ENCODE data around the gene AUTS2.
"Not testable (repeated sequence)": the region's sequence is repeated elsewhere in the genome, so short reads cannot be mapped to it uniquely, and the experiment has no call there.

AUTS2 gene

DNA sequence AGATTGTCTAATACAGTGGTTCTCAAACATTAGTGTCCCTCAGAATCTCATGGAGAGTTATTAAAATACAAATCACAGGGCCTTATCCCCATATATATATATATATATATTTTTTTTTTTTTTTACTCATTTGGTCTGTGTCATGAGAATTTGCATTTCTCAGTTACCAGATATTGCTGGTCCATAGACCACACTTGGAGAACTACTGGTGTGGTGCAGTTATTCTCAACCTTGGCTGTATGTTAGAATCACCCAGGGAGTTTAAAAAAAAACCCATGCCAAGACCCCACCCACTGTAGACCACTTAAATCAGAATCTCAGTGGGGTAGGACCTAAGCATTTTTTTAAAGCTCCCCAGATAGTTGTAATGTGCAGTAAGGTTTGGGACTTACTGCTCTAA is 179.9 kb downstream of the AUTS2 start:
- TF ChIP-seq SUZ12 (IDR thresholded peaks at IDR 0.05; ENCODE audit: extremely low read depth, insufficient read depth, insufficient read length) (no peak), YY1 (IDR thresholded peaks at IDR 0.05; ENCODE audit: insufficient read depth, insufficient read length) (no peak), ZNF274 (IDR thresholded peaks at IDR 0.05; ENCODE audit: low read depth, low read length) (no peak)

DNA sequence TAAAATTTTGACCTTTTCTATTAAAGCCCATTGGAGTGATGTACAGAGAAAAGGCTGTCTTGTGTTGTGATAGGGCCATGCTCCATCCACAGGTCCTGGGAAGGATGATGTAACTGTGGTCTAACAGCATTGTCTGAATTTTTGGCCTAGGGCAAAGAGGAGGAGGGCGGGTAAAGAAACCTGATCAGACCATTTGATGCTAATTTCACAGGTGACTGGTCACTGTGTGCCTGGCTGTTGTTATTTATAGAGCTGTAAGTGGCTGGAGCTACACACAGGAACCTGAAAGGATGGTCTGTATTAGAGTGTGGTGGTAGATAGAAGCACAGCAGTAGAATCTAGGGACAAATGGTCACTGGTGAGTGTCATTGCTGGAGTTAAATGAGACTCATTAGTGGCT is 182.1 kb downstream of the AUTS2 start:
- Histone ChIP-seq H3K27me3 (ENCODE audit: insufficient read depth, insufficient read length) (no peaks in the 10 kb centered on the region), H3K9ac (ENCODE audit: insufficient read length, low read depth) (no peak overlapping the region), H3K4me1 (ENCODE audit: insufficient read depth, insufficient read length) (peaks cover under 1% of the 10 kb centered on the region), H3K4me3 (ENCODE audit: insufficient read length, low read depth) (no peak overlapping the region), H3K36me3 (ENCODE audit: insufficient read depth, insufficient read length, low read length) (no peaks in the 10 kb centered on the region), H3K9me3 (ENCODE audit: insufficient read depth, low read length) (no peaks in the 10 kb centered on the region)
- peak; percentile 68 for DNase-seq (ENCODE audit: low read depth, low spot score)
- TF ChIP-seq ZNF274 (IDR thresholded peaks at IDR 0.05; ENCODE audit: low read depth, low read length) (no peak), YY1 (IDR thresholded peaks at IDR 0.05; ENCODE audit: insufficient read depth, insufficient read length) (no peak), SUZ12 (IDR thresholded peaks at IDR 0.05; ENCODE audit: extremely low read depth, insufficient read depth, insufficient read length) (no peak)

More for the DNA sequence above, 179.9 kb downstream of the AUTS2 start:
- H3K4me3 ChIP-seq (ENCODE audit: insufficient read length, low read depth), result no peak overlapping the region
- H3K36me3 ChIP-seq (ENCODE audit: insufficient read depth, insufficient read length, low read length), result no peaks in the 10 kb centered on the region
- peaks cover 2% of the 10 kb centered on the region for H3K4me1 ChIP-seq (ENCODE audit: insufficient read depth, insufficient read length)
- H3K9me3 ChIP-seq (ENCODE audit: insufficient read depth, low read length), result no peaks in the 10 kb centered on the region
- no peaks in the 10 kb centered on the region for H3K27me3 ChIP-seq (ENCODE audit: insufficient read depth, insufficient read length)
- DNase-seq (ENCODE audit: low read depth, low spot score), result no peak
- H3K9ac ChIP-seq (ENCODE audit: insufficient read length, low read depth), result no peak overlapping the region

DNA sequence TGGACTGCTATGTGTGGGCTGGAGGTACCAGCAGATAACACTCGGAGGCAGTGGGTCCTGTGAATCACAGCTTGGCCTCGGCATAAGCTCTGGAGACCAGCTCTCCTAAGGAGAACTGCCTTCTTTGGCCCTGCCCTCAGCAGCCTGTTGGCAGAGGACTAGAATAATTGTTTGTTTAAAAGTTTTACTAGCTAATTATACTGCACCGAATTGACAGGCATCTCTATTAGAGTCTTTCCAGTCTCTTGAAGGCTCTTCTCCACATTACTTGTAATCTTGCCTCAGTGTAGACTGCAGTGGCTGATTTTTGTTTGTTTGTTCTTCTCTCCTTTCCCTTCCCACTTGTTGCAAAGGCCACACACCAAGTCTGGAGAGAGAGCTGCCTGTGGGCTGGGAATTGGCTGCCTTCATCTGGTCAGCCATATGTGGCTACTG is 183.2 kb downstream of the AUTS2 start:
- TF ChIP-seq YY1 (IDR thresholded peaks at IDR 0.05; ENCODE audit: insufficient read depth, insufficient read length) (no peak), ZNF274 (IDR thresholded peaks at IDR 0.05; ENCODE audit: low read depth, low read length) (no peak), SUZ12 (IDR thresholded peaks at IDR 0.05; ENCODE audit: extremely low read depth, insufficient read depth, insufficient read length) (no peak)
- Histone ChIP-seq H3K27me3 (ENCODE audit: insufficient read depth, insufficient read length) (no peaks in the 10 kb centered on the region), H3K4me1 (ENCODE audit: insufficient read depth, insufficient read length) (no peaks in the 10 kb centered on the region), H3K9me3 (ENCODE audit: insufficient read depth, low read length) (peaks cover 6% of the 10 kb centered on the region; the same call in 1 of the 2 replicates), H3K9ac (ENCODE audit: insufficient read length, low read depth) (no peak overlapping the region), H3K4me3 (ENCODE audit: insufficient read length, low read depth) (no peak overlapping the region), H3K36me3 (ENCODE audit: insufficient read depth, insufficient read length, low read length) (no peaks in the 10 kb centered on the region)
- DNase-seq (ENCODE audit: low read depth, low spot score), result no peak

DNA sequence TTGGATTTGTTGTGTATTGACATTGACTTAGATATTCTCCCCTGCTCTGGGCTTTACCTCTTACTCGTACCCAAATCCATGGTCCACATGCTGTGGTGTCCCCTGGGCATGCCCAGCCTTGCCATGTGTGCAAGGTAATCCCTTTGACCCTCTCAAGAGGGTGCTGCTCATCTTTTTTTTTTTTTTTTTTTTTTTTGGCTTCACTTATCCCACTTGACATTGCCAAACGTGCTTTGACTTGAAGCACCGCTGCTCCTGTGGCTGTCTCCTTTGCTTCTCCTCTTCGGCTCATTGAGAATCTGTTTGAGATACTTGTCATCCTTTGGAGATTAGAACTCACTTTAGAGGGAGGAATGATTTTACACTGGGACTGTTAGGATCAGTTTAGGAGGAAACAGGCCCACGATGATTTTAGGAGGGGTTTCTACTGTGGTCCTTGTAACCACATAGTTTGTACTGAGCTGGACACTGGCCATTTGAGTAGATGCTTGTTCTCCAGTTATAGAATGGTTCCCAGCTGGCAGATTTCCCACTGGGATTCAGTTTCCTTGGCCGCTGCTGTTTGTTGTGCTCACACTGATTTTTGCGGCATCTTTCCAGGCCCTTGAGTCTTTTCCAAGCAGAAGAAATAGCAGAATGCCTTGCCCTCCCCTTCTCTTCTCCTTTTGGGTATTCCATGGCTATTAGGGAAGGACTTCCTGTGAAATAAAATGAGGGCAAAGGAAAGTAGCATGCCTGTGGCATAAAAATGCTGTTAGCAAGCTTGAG is 184.8 kb downstream of the AUTS2 start:
- no peak overlapping the region for H3K9ac ChIP-seq (ENCODE audit: insufficient read length, low read depth)
- no peak for DNase-seq (ENCODE audit: low read depth, low spot score)
- H3K4me1 ChIP-seq (ENCODE audit: insufficient read depth, insufficient read length), result no peaks in the 10 kb centered on the region
- TF ChIP-seq SUZ12 (IDR thresholded peaks at IDR 0.05; ENCODE audit: extremely low read depth, insufficient read depth, insufficient read length) (no peak), YY1 (IDR thresholded peaks at IDR 0.05; ENCODE audit: insufficient read depth, insufficient read length) (no peak), ZNF274 (IDR thresholded peaks at IDR 0.05; ENCODE audit: low read depth, low read length) (no peak)
- H3K36me3 ChIP-seq (ENCODE audit: insufficient read depth, insufficient read length, low read length), result no peaks in the 10 kb centered on the region
- no peak overlapping the region for H3K4me3 ChIP-seq (ENCODE audit: insufficient read length, low read depth)
- H3K27me3 ChIP-seq (ENCODE audit: insufficient read depth, insufficient read length), result no peaks in the 10 kb centered on the region
- H3K9me3 ChIP-seq (ENCODE audit: insufficient read depth, low read length), result peaks cover 6% of the 10 kb centered on the region; the same call in 1 of the 2 replicates

DNA sequence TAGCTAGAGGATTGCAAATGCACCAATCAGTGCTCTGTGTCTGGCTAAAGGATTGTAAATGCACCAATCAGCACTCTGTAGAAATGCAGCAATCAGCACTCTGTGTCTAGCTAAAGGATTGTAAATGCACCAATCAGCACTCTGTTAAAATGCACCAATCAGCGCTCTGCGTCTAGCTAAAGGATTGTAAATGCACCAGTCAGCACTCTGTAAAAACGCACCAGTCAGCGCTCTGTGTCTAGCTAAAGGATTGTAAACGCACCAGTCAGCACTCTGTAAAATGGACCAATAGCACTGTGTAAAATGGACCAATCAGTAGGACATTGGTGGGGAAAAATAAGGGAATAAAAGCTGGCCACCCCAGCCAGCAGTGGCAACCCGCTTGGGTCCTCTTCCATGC is 187.9 kb downstream of the AUTS2 start:
- not testable (repeated sequence) for H3K4me1 ChIP-seq (ENCODE audit: insufficient read depth, insufficient read length); H3K27me3 ChIP-seq (ENCODE audit: insufficient read depth, insufficient read length); H3K9me3 ChIP-seq (ENCODE audit: insufficient read depth, low read length); H3K9ac ChIP-seq (ENCODE audit: insufficient read length, low read depth); H3K4me3 ChIP-seq (ENCODE audit: insufficient read length, low read depth); DNase-seq (ENCODE audit: low read depth, low spot score); H3K36me3 ChIP-seq (ENCODE audit: insufficient read depth, insufficient read length, low read length)

DNA sequence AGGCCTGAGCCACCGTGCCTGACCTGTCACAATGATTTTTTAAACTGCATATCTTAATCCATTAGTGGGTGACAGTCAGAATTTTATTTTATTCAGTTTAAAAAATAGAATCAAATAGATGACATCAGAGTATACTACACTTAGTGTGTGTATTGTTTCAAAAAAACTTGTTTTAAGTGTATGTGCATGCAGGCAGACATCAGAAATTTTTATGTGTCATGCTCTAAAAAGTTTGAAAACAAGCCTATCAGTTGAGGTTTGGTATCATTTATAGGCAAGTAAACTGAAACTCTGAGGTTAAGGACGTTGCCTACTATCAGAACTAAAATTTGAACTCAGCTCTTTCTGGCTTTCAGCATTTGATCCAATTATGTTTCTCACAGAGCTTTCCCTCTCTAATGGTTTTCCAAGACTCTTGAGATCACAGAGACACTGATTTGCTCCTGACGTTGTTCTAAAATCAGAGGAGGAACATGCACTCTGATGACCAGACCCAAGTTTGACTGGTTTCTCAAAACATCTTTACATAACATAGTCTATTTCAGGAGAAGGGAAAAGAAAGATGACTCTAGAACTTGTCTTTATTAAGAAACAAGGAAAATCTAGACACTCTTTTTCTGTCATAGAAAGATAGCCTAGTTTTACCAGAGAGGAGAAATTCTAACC is 188.6 kb downstream of the AUTS2 start:
- no peak for DNase-seq (ENCODE audit: low read depth, low spot score)
- Histone ChIP-seq H3K4me1 (ENCODE audit: insufficient read depth, insufficient read length) (no peaks in the 10 kb centered on the region), H3K27me3 (ENCODE audit: insufficient read depth, insufficient read length) (no peaks in the 10 kb centered on the region), H3K36me3 (ENCODE audit: insufficient read depth, insufficient read length, low read length) (no peaks in the 10 kb centered on the region), H3K9me3 (ENCODE audit: insufficient read depth, low read length) (peaks cover 6% of the 10 kb centered on the region; the same call in 1 of the 2 replicates), H3K9ac (ENCODE audit: insufficient read length, low read depth) (no peak overlapping the region), H3K4me3 (ENCODE audit: insufficient read length, low read depth) (no peak overlapping the region)
- no peak for TF ChIP-seq SUZ12 (IDR thresholded peaks at IDR 0.05; ENCODE audit: extremely low read depth, insufficient read depth, insufficient read length)
- no peak for TF ChIP-seq YY1 (IDR thresholded peaks at IDR 0.05; ENCODE audit: insufficient read depth, insufficient read length)
- no peak for TF ChIP-seq ZNF274 (IDR thresholded peaks at IDR 0.05; ENCODE audit: low read depth, low read length)

DNA sequence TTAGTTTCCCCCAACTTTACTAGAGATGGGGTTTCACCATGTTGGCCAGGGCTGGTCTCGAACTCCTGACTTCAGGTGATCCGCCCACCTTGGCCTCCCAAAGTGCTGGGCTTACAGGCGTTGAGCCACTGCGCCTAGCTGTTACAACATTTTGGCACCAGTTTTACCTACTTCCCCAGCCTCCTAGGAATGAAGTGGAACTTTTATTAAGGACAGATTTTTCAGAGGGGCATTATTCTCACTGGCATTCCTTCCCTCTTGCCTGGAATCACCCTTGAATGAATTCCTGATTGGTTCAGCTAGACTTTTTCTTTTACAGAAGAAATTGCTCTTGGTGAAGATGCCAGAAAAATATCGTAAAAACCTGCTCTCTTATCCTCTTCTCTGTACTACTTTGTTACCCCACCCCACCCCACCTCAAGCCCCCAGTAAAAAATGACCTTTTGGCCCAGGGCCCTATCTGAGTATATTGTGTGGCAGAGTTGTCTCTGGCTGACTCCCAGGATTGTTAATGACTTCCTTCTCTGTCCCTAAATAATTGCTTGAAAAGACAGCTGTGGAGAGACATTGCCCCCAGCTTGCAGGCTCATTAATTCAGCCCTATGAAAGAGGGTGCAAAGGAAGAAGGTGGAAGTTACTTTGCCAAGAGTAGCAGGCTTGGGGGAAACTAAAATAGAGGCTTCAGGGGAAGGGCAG is 189.6 kb downstream of the AUTS2 start:
- H3K4me1 ChIP-seq (ENCODE audit: insufficient read depth, insufficient read length), result no peaks in the 10 kb centered on the region
- H3K9ac ChIP-seq (ENCODE audit: insufficient read length, low read depth), result no peak overlapping the region
- no peak for TF ChIP-seq SUZ12 (IDR thresholded peaks at IDR 0.05; ENCODE audit: extremely low read depth, insufficient read depth, insufficient read length)
- TF ChIP-seq YY1 (IDR thresholded peaks at IDR 0.05; ENCODE audit: insufficient read depth, insufficient read length), result no peak
- no peak for TF ChIP-seq ZNF274 (IDR thresholded peaks at IDR 0.05; ENCODE audit: low read depth, low read length)
- peaks cover 6% of the 10 kb centered on the region; the same call in 1 of the 2 replicates for H3K9me3 ChIP-seq (ENCODE audit: insufficient read depth, low read length)
- H3K4me3 ChIP-seq (ENCODE audit: insufficient read length, low read depth), result no peak overlapping the region
- H3K27me3 ChIP-seq (ENCODE audit: insufficient read depth, insufficient read length), result no peaks in the 10 kb centered on the region
- H3K36me3 ChIP-seq (ENCODE audit: insufficient read depth, insufficient read length, low read length), result no peaks in the 10 kb centered on the region
- no peak for DNase-seq (ENCODE audit: low read depth, low spot score)
